Measurements from ENCODE around the gene GRB10. TPM values are rescaled to one million over a fixed set of nuclear protein-coding genes. Genes with fewer than 3 reads are reported as not detected.

GRB10 gene
- polyA plus RNA-seq, 1 donor from 2014 or later, result 78.4 TPM

- H3K79me2 ChIP-seq (replicated peaks; ENCODE audit: insufficient read depth, low read length), result no peaks in the 10 kb centered on the region
- H3K27me3 ChIP-seq (ENCODE audit: insufficient read depth, low read depth, low read length), result no peaks in the 10 kb centered on the region
- no peaks in the 10 kb centered on the region for H3F3A ChIP-seq (ENCODE audit: insufficient read depth, low read length, poor library complexity, severe bottlenecking)
- H3K36me3 ChIP-seq (ENCODE audit: insufficient read depth, low read length), result no peaks in the 10 kb centered on the region
- no peak overlapping the region for H2AFZ ChIP-seq (ENCODE audit: low read depth, low read length)
- H3K9me3 ChIP-seq (ENCODE audit: low read length), result no peaks in the 10 kb centered on the region
- no peaks in the 10 kb centered on the region for H4K20me1 ChIP-seq (ENCODE audit: insufficient read depth)
- H3K4me3 ChIP-seq (ENCODE audit: low read length), result no peak overlapping the region
- H3K27ac ChIP-seq (ENCODE audit: low read length), result no peak overlapping the region
- H3K9ac ChIP-seq (ENCODE audit: low read length), result no peak overlapping the region
- TF ChIP-seq TAF1 (IDR thresholded peaks at IDR 0.05; ENCODE audit: low read depth), result no peak
- TF ChIP-seq MXI1 (conservative IDR thresholded peaks at IDR 0.05; ENCODE audit: poor library complexity, severe bottlenecking), result no peak
- no peak for TF ChIP-seq EP300 (conservative IDR thresholded peaks at IDR 0.05; ENCODE audit: poor library complexity, severe bottlenecking)
- no peak for TF ChIP-seq CTCF (IDR thresholded peaks at IDR 0.05; ENCODE audit: poor library complexity, severe bottlenecking)
- TF ChIP-seq SMC3 (conservative IDR thresholded peaks at IDR 0.05; ENCODE audit: poor library complexity), result no peak
- no peak for TF ChIP-seq POLR2AphosphoS5 (IDR thresholded peaks at IDR 0.05)
- TF ChIP-seq EZH2 (IDR thresholded peaks at IDR 0.05; ENCODE audit: borderline replicate concordance, insufficient read depth, low read length, poor library complexity, severe bottlenecking), result no peak
- TF ChIP-seq RAD21 (conservative IDR thresholded peaks at IDR 0.05), result no peak
- TF ChIP-seq REST (IDR thresholded peaks at IDR 0.05; ENCODE audit: borderline replicate concordance), result no peak
- H3K4me2 ChIP-seq (ENCODE audit: low read length), result no peak overlapping the region
- no peaks in the 10 kb centered on the region for H3K9me2 ChIP-seq (ENCODE audit: insufficient read depth, low read length)
Observed at GRCh38 chr7:50818324-50818723, 35.6 kb upstream of the GRB10 start.

DNA sequence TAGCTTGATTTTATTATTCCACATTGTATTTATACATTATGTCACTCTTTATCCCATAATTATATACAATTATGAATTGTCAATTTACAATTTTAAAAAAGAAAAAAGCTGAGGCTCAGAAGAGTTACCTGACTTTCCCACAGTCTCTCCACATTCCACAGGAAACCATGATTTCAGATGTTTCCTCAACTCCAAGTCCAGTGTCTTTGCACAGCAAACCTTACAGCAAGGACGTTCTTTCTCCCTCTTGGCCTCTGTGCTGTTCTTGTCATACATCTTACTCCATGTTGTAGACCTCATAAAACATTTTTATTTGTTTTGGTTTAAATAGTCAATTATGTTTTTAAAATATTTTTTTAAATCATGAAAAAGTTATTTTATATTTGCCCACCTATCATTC lies 34.9 kb upstream of the GRB10 start:
- no peak overlapping the region for H3K27ac ChIP-seq (ENCODE audit: low read length)
- no peaks in the 10 kb centered on the region for H3F3A ChIP-seq (ENCODE audit: insufficient read depth, low read length, poor library complexity, severe bottlenecking)
- TF ChIP-seq TAF1 (IDR thresholded peaks at IDR 0.05; ENCODE audit: low read depth) (no peak), MXI1 (conservative IDR thresholded peaks at IDR 0.05; ENCODE audit: poor library complexity, severe bottlenecking) (no peak), RAD21 (conservative IDR thresholded peaks at IDR 0.05) (no peak), REST (IDR thresholded peaks at IDR 0.05; ENCODE audit: borderline replicate concordance) (no peak), SMC3 (conservative IDR thresholded peaks at IDR 0.05; ENCODE audit: poor library complexity) (no peak), POLR2AphosphoS5 (IDR thresholded peaks at IDR 0.05) (no peak), EZH2 (IDR thresholded peaks at IDR 0.05; ENCODE audit: borderline replicate concordance, insufficient read depth, low read length, poor library complexity, severe bottlenecking) (no peak), CTCF (IDR thresholded peaks at IDR 0.05; ENCODE audit: poor library complexity, severe bottlenecking) (no peak), EP300 (conservative IDR thresholded peaks at IDR 0.05; ENCODE audit: poor library complexity, severe bottlenecking) (no peak)

More for the DNA sequence above, 34.9 kb upstream of the GRB10 start:
- H3K9ac ChIP-seq (ENCODE audit: low read length), result no peak overlapping the region
- no peaks in the 10 kb centered on the region for H3K36me3 ChIP-seq (ENCODE audit: insufficient read depth, low read length)
- H3K4me3 ChIP-seq (ENCODE audit: low read length), result no peak overlapping the region
- no peaks in the 10 kb centered on the region for H3K9me3 ChIP-seq (ENCODE audit: low read length)
- no peak overlapping the region for H3K4me2 ChIP-seq (ENCODE audit: low read length)
- no peaks in the 10 kb centered on the region for H3K27me3 ChIP-seq (ENCODE audit: insufficient read depth, low read depth, low read length)
- no peaks in the 10 kb centered on the region for H3K79me2 ChIP-seq (replicated peaks; ENCODE audit: insufficient read depth, low read length)
- no peaks in the 10 kb centered on the region for H4K20me1 ChIP-seq (ENCODE audit: insufficient read depth)
- H2AFZ ChIP-seq (ENCODE audit: low read depth, low read length), result no peak overlapping the region
- no peaks in the 10 kb centered on the region for H3K9me2 ChIP-seq (ENCODE audit: insufficient read depth, low read length)
